Gastroesophageal sphincter (tissue), 4 donors: ENCODE results near the gene GPR4. TPM values are rescaled to one million over a fixed set of nuclear protein-coding genes. Genes with fewer than 3 reads are reported as not detected.

Experiments
- ATAC-seq: fragments of 150-250 bp; one replicate; pipeline ENCODE4 v1.9.1; 2016; ENCODE audit warnings: mild to moderate bottlenecking, moderate library complexity
- H3K27ac ChIP-seq, 4 donors: fragments of 200-600 bp; sonication (generic) in 3 of 4; 1 replicate in 3 of 4; 2 replicates in 1 of 4; pipeline ENCODE4 v1.5.1; 2016 to 2019
- H3K27me3 ChIP-seq: fragments of 200-600 bp; sonication (generic); one replicate; pipeline ENCODE4 v1.5.1; 2019
- H3K36me3 ChIP-seq, 2 donors: fragments of 200-600 bp; sonication (generic); one replicate each; pipeline ENCODE4 v1.5.1; 2019; ENCODE audit warnings: control low read depth in 1 of 2
- H3K4me1 ChIP-seq, 3 donors: fragments of 200-600 bp; sonication (generic); 1 replicate in 2 of 3; 2 replicates in 1 of 3; pipeline ENCODE4 v1.5.1; 2016 to 2019; ENCODE audit warnings: control low read depth in 2 of 3
- H3K4me3 ChIP-seq, 2 donors: fragments of 200-600 bp; sonication (generic); one replicate each; pipeline ENCODE4 v1.5.1; 2019; ENCODE audit warnings: mild to moderate bottlenecking in 1 of 2, moderate library complexity in 1 of 2
- H3K9me3 ChIP-seq, 3 donors: fragments of 200-600 bp; sonication (generic); one replicate each; pipeline ENCODE4 v1.5.1; 2017 to 2019; ENCODE audit warnings: control low read depth in 2 of 3
- EP300 ChIP-seq: sonication (generic); formaldehyde crosslinking; IDR thresholded peaks from one replicate; pipeline ENCODE4 v1.6.1; 2017; ENCODE audit warnings: antibody characterized with exemption, mild to moderate bottlenecking
- POLR2A ChIP-seq, 2 donors: fragments of 450-650 bp; IDR thresholded peaks; one replicate each; pipeline ENCODE4 v1.6.1; 2017; ENCODE audit warnings: antibody characterized with exemption in 2 of 2, mild to moderate bottlenecking in 2 of 2, moderate library complexity in 1 of 2
- POLR2AphosphoS5 ChIP-seq: sonication (generic); formaldehyde crosslinking; IDR thresholded peaks from one replicate; pipeline ENCODE4 v1.6.1; 2017; ENCODE audit warnings: antibody characterized with exemption
- WGBS, 2 donors: methylation state at CpG; one replicate each; pipeline ENCODE4 v1.1.5; 2018; ENCODE audit warnings: low coverage in 1 of 2; 5-methylcytosine and 5-hydroxymethylcytosine counted together
- total RNA-seq, 4 donors: library from RNA; depleted of rRNA; stranded (reverse); fragments of >200 nt; gene quantifications; one replicate each; pipeline ENCODE4 v1.1.0, GENCODE V29; 2016
- TF ChIP-seq, protein P1 (sequence below), 4 experiments: fragments of 200-600 bp in 2 of 4; fragments of 450-650 bp in 2 of 4; sonication (generic) in 1 of 4; IDR thresholded peaks; one replicate each; pipeline ENCODE4 v1.5.1; 2017 to 2019; ENCODE audit warnings: antibody characterized with exemption in 4 of 4, mild to moderate bottlenecking in 2 of 4, moderate library complexity in 2 of 4

The GPR4 gene
- total RNA-seq, 4 donors from 2014 or later, result 0.62 to 4.4 (median 2.8) TPM

DNA sequence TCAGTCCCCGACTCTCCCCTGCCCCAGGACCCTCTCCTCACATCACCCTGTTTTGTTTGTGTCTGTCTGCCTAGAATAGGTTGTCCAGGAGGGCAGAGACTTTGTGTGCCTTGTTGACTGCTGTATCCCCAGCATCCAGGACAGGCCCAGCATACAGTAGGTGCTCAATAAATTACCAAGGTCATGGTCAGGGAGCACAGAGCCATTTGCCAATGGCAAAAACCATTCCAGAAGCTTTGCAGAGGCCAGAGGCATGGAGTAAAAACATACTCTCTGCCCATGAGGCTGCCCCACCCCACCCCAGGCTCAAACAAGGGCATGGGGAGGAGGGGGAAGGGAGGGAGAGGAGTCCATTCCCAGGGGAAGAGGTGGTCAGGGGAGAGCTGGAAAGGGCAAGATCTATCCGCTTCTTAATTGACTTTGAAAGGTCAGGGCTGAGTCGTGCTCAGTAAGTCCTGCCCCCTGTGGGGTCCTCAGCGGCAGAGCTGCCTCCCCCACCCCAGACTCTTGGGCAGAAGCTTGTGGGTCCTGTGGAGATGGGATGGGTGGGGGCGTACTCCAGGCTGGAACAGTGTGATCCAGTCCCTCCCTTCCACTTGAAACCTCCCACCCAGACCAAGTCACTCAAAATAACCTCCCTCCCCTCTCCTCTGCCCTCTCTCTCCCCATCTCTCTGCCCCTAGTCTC lies 4.4 kb downstream of the GPR4 start:
- no peaks in the 10 kb centered on the region for H3K9me3 ChIP-seq
- no peaks in the 10 kb centered on the region for H3K36me3 ChIP-seq
- H3K27ac ChIP-seq, result peak overlapping the region in 2 of 4 donors; percentile 42 to 74
- TF ChIP-seq EP300, result no peak
- TF ChIP-seq POLR2A (IDR thresholded peaks at IDR 0.05), result no peak
- no peak for TF ChIP-seq POLR2AphosphoS5
- TF ChIP-seq, protein P1, sequence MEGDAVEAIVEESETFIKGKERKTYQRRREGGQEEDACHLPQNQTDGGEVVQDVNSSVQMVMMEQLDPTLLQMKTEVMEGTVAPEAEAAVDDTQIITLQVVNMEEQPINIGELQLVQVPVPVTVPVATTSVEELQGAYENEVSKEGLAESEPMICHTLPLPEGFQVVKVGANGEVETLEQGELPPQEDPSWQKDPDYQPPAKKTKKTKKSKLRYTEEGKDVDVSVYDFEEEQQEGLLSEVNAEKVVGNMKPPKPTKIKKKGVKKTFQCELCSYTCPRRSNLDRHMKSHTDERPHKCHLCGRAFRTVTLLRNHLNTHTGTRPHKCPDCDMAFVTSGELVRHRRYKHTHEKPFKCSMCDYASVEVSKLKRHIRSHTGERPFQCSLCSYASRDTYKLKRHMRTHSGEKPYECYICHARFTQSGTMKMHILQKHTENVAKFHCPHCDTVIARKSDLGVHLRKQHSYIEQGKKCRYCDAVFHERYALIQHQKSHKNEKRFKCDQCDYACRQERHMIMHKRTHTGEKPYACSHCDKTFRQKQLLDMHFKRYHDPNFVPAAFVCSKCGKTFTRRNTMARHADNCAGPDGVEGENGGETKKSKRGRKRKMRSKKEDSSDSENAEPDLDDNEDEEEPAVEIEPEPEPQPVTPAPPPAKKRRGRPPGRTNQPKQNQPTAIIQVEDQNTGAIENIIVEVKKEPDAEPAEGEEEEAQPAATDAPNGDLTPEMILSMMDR (IDR thresholded peaks at IDR 0.05), result no peak
- H3K4me1 ChIP-seq, result peaks cover 0 to 47% (median 0%) of the 10 kb centered on the region in 3 donors
- WGBS, 2 donors, result 19 to 40% methylated on average over 2 to 3 of the region's 5 CpGs
- ATAC-seq, result no peak
- peak overlapping the region in 1 of 2 donors; percentile 20 for H3K4me3 ChIP-seq
- H3K27me3 ChIP-seq, result peaks cover 100% of the 10 kb centered on the region

DNA sequence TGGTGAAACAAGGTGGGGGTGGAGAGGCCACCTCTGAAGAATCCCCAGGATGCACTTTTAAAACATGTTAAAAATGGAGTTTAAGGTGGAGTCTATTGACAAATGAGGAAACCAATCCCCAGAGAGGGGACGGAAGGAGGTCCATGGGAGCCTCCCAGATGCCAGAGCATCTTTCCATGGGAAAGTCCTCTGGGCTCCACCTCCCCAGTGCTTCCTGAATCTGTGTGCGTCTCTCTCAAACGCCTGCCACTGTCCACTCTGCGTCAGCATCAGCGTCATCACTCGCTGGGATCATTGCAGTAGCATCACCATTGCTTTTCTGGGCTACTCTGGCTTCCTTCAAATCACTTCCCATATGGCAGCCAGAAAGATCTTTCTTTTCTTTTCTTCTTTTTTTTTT lies 6.2 kb downstream of the GPR4 start:
- 5 to 18% methylated on average over 2 to 4 of the region's 6 CpGs for WGBS, 2 donors
- no peak for ATAC-seq
- H3K27ac ChIP-seq, result no peak overlapping the region
- peaks cover 100% of the 10 kb centered on the region for H3K27me3 ChIP-seq
- no peaks in the 10 kb centered on the region for H3K9me3 ChIP-seq
- TF ChIP-seq, protein P1 (IDR thresholded peaks at IDR 0.05), result no peak
- TF ChIP-seq POLR2AphosphoS5, result no peak
- no peak for TF ChIP-seq POLR2A (IDR thresholded peaks at IDR 0.05)
- no peak for TF ChIP-seq EP300
- peaks cover 0 to 31% (median 0%) of the 10 kb centered on the region in 3 donors for H3K4me1 ChIP-seq
- H3K36me3 ChIP-seq, result no peaks in the 10 kb centered on the region
- H3K4me3 ChIP-seq, result no peak overlapping the region

DNA sequence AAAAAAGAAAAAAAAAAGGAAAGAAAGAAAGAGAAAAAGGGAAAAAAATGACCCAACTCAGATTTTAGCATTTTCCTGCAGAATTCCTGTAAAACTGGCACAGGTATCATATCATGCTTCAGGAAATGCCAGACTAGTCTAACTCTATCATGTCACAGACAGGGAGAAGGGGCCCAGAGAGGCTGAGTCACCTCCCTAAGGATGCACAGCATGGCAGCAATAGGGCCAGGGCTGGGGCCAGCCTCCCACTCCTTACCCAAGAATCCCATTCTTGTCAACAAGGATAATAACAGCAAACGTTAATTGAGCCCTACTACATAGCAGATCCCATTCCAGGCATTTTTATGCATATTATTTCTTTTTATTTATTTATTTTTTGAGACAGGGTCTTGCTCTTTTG lies 8.5 kb downstream of the GPR4 start:
- 14 to 17% methylated on average over 1 of the region's 1 CpG for WGBS, 2 donors
- H3K27ac ChIP-seq, result no peak overlapping the region
- no peaks in the 10 kb centered on the region for H3K9me3 ChIP-seq
- H3K36me3 ChIP-seq, result no peaks in the 10 kb centered on the region
- TF ChIP-seq EP300 (no peak), POLR2A (IDR thresholded peaks at IDR 0.05) (no peak)
- TF ChIP-seq, protein P1 (IDR thresholded peaks at IDR 0.05), result no peak
- H3K4me3 ChIP-seq, result no peak overlapping the region
- no peak for ATAC-seq
- peaks cover 96% of the 10 kb centered on the region for H3K27me3 ChIP-seq
- H3K4me1 ChIP-seq, result peaks cover 0 to 12% (median 0%) of the 10 kb centered on the region in 3 donors

DNA sequence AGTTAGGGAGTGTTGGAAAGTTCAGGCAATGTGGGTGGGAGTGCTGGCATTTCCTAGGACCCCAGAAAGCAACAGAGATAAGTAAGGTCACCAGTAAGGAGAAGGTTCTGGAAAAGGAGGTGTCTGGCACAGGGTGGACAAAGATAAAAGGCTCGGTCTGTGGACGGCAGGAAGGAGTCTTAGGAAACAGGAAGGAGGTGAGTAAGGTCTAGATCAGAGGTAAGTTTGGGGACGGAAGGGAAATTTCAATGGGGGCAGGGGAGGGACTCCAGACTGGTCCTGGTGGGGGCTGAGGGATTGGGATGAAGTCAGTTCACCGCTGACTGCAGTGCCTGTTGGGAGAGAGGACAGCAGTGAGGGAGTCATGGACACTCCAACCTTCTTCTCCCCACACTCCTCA lies 9.6 kb downstream of the GPR4 start:
- no peak for ATAC-seq
- Histone ChIP-seq H3K4me3 (no peak overlapping the region), H3K27ac (no peak overlapping the region), H3K4me1 (peaks cover 0 to under 1% (median 0%) of the 10 kb centered on the region in 3 donors), H3K36me3 (no peaks in the 10 kb centered on the region), H3K27me3 (peaks cover 84% of the 10 kb centered on the region), H3K9me3 (no peaks in the 10 kb centered on the region)
- 29 to 53% methylated on average over 4 of the region's 4 CpGs for WGBS, 2 donors
- no peak for TF ChIP-seq POLR2A (IDR thresholded peaks at IDR 0.05)
- TF ChIP-seq, protein P1 (IDR thresholded peaks at IDR 0.05), result no peak
- no peak for TF ChIP-seq EP300
- no peak for TF ChIP-seq POLR2AphosphoS5

DNA sequence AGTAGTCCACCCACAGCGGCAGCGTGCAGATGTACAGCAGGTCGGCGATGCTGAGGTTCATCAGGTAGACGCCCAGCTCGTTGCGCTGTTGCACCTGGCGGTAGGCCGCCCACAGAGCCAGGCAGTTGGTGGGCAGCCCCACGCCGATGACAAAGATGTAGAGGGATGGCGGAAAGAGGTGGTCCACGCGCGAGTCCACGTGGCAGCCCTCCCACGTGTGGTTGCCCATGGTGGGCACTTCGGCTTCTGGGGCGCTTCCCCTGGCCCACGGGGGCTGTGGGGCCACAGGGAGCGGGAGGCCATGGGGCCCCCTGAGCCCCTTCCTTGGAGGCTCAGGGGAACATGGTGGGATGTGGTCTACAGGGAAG lies 10.4 kb downstream of the GPR4 start:
- ATAC-seq, result no peak
- TF ChIP-seq EP300 (no peak), POLR2A (IDR thresholded peaks at IDR 0.05) (no peak), POLR2AphosphoS5 (no peak)
- TF ChIP-seq, protein P1 (IDR thresholded peaks at IDR 0.05), result no peak
- Histone ChIP-seq H3K27me3 (peaks cover 77% of the 10 kb centered on the region), H3K9me3 (no peaks in the 10 kb centered on the region), H3K4me3 (no peak overlapping the region), H3K4me1 (no peaks in the 10 kb centered on the region), H3K36me3 (no peaks in the 10 kb centered on the region), H3K27ac (no peak overlapping the region)
- WGBS, 2 donors, result 89% methylated on average over 15 of the region's 21 CpGs; no CpG with 5 or more reads in 1 of the 2 donors
